Measurements from ENCODE around the gene SLC10A3. TPM values are rescaled to one million over a fixed set of nuclear protein-coding genes. Genes with fewer than 3 reads are reported as not detected.

Gene SLC10A3
- total and polyA plus RNA-seq, 2 of the 13 experiments (the other 11 are each of a cell fraction or from before 2014, with no cell fraction given), result 10.1 to 11.5 TPM

DNA sequence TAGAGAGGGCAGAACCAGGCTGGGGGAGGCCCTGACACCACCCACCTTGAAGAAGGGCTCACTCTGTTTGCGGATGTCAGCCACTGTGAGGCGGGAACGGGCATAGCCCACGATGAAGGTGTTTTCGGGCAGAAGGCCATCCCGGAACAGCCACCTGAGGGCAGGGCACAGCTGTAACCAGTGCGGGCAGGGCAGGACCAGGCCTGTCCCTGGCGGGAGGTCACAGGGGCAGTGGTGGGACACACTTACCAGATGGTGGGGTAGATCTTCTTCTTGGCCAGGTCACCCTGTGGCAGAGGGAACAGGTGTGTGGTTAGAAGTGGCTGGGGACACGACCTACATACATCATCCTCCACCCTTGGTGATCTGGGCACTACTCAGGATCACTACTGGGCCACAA lies 45.5 kb upstream of the SLC10A3 start (continued):
- TF ChIP-seq MED8 (CRISPR knock-in tag; IDR thresholded peaks at IDR 0.05; ENCODE audit: insufficient replicate concordance), result no peak
- no peak for TF ChIP-seq ZFP82 (CRISPR knock-in tag; IDR thresholded peaks at IDR 0.05; ENCODE audit: borderline replicate concordance)
- no peak for TF ChIP-seq PITX1 (CRISPR knock-in tag; IDR thresholded peaks at IDR 0.05)
- TF ChIP-seq ZFY (CRISPR knock-in tag; IDR thresholded peaks at IDR 0.05), result no peak
- no peak for TF ChIP-seq ZNF570 (CRISPR knock-in tag; IDR thresholded peaks at IDR 0.05; ENCODE audit: borderline replicate concordance)
- no peak for TF ChIP-seq NKX3-1 (CRISPR knock-in tag; IDR thresholded peaks at IDR 0.05)
- TF ChIP-seq MTA1 (CRISPR knock-in tag; IDR thresholded peaks at IDR 0.05; ENCODE audit: borderline replicate concordance), result no peak
- TF ChIP-seq GATAD2A (CRISPR knock-in tag; IDR thresholded peaks at IDR 0.05), result no peak
- TF ChIP-seq ZSCAN22 (CRISPR knock-in tag; IDR thresholded peaks at IDR 0.05), result no peak
- no peak for TF ChIP-seq YEATS2 (CRISPR knock-in tag; IDR thresholded peaks at IDR 0.05; ENCODE audit: borderline replicate concordance)
- no peak for TF ChIP-seq TOE1 (CRISPR knock-in tag; IDR thresholded peaks at IDR 0.05)
- no peak for TF ChIP-seq PBX3 (CRISPR knock-in tag; IDR thresholded peaks at IDR 0.05; ENCODE audit: borderline replicate concordance)
- no peak for TF ChIP-seq CHD4 (IDR thresholded peaks at IDR 0.05; ENCODE audit: borderline replicate concordance, low read length)
- no peak for TF ChIP-seq ZZZ3 (CRISPR knock-in tag; IDR thresholded peaks at IDR 0.05; ENCODE audit: borderline replicate concordance)

All from HepG2 (cell line).